H1 (cell line): Measurements from ENCODE around the gene NLRX1. TPM values are rescaled to one million over a fixed set of nuclear protein-coding genes. Genes with fewer than 3 reads are reported as not detected.

Source experiments
- CTCF ChIA-PET: fragments of 300-600 bp; sonication (Branson Sonifier 250); formaldehyde crosslinking; loops from one replicate; lab custom pipeline; 2021; ENCODE audit not compliant: partially characterized antibody; lab: Charles Lee
- POLR2A ChIA-PET: fragments of 300-600 bp; sonication (Branson Sonifier 250); formaldehyde crosslinking; loops from one replicate; lab custom pipeline; 2021; ENCODE audit warnings: inconsistent platforms; ENCODE audit not compliant: partially characterized antibody; lab: Charles Lee
- DNase-seq, 2 experiments: peaks; one replicate each; pipeline versions ENCODE4 v3.0.0 to v3.0.0-alpha.2; 2010 to 2022; ENCODE audit warnings: low spot score in 2 of 2, low read depth in 1 of 2, mixed read lengths in 1 of 2
- FAIRE-seq: peaks from 2 replicates; lab custom pipeline; 2011; peaks lifted over from hg19 to GRCh38; lab: Jason Lieb, UNC
- H2AFZ ChIP-seq: 2 replicates; pipeline ENCODE4 v1.8.1; 2012; ENCODE audit warnings: low read length, inconsistent platforms
- H2AK5ac ChIP-seq: 2 replicates; pipeline ENCODE4 v1.6.1; 2013; ENCODE audit warnings: low read depth, low read length
- H2BK120ac ChIP-seq: replicated peaks from 2 replicates; pipeline ENCODE3; 2013; ENCODE audit warnings: low read depth, low read length, inconsistent platforms
- H2BK12ac ChIP-seq: 2 replicates; pipeline ENCODE4 v1.6.1; 2013; ENCODE audit warnings: low read depth, low read length
- H2BK15ac ChIP-seq: 2 replicates; pipeline ENCODE4 v1.6.1; 2013; ENCODE audit warnings: low read length
- H2BK20ac ChIP-seq: 2 replicates; pipeline ENCODE4 v1.6.1; 2013; ENCODE audit warnings: low read length
- H2BK5ac ChIP-seq: 2 replicates; pipeline ENCODE4 v1.6.1; 2013; ENCODE audit warnings: low read depth, low read length
- H3K14ac ChIP-seq: 2 replicates; pipeline ENCODE4 v1.6.1; 2013; ENCODE audit warnings: inconsistent platforms; ENCODE audit not compliant: insufficient read length
- H3K18ac ChIP-seq: 2 replicates; pipeline ENCODE4 v1.6.1; 2013; ENCODE audit warnings: low read length; ENCODE audit errors: extremely low read depth
- H3K23ac ChIP-seq: 2 replicates; pipeline ENCODE4 v1.6.1; 2013; ENCODE audit warnings: inconsistent platforms; ENCODE audit not compliant: insufficient read length
- H3K23me2 ChIP-seq: 2 replicates; pipeline ENCODE4 v1.6.1; 2013; ENCODE audit warnings: low read depth, low read length
- H3K27ac ChIP-seq: 2 replicates; pipeline ENCODE4 v1.6.1; 2011; ENCODE audit warnings: low read depth, low read length, inconsistent platforms
- H3K27me3 ChIP-seq, 4 experiments: replicated peaks in 1 of 4; 1 replicate in 1 of 4; 2 replicates in 3 of 4; pipeline versions ENCODE4 v1.6.1 to v1.8.1; 2011 to 2013; ENCODE audit warnings: low read length in 3 of 4, mild to moderate bottlenecking in 3 of 4, inconsistent platforms in 2 of 4, mixed read lengths in 2 of 4, moderate library complexity in 1 of 4; ENCODE audit not compliant: control insufficient read depth in 3 of 4, insufficient read depth in 3 of 4; ENCODE audit errors: extremely low read depth in 1 of 4
- H3K36me3 ChIP-seq, 4 experiments: 2 replicates each; pipeline versions ENCODE4 v1.6.1 to v1.8.1; 2011 to 2013; ENCODE audit warnings: mild to moderate bottlenecking in 4 of 4, low read length in 3 of 4, moderate library complexity in 2 of 4, control low read depth in 1 of 4, inconsistent platforms in 1 of 4; ENCODE audit not compliant: insufficient read depth in 4 of 4, control insufficient read depth in 2 of 4
- H3K4ac ChIP-seq: replicated peaks from 2 replicates; pipeline ENCODE3; 2013; ENCODE audit warnings: low read length, low read depth, mixed read lengths, inconsistent platforms; ENCODE audit not compliant: insufficient read length
- H3K4me1 ChIP-seq, 4 experiments: replicated peaks in 1 of 4; 1 replicate in 1 of 4; 2 replicates in 3 of 4; pipeline versions ENCODE4 v1.6.1 to v1.8.1; 2011 to 2013; ENCODE audit warnings: low read length in 3 of 4, inconsistent platforms in 2 of 4, mixed read lengths in 1 of 4; ENCODE audit not compliant: insufficient read depth in 4 of 4, control insufficient read depth in 3 of 4
- H3K4me2 ChIP-seq, 2 experiments: 2 replicates each; pipeline versions ENCODE4 v1.6.1 to v1.8.1; 2011 to 2013; ENCODE audit warnings: low read depth in 2 of 2, low read length in 2 of 2, control low read depth in 1 of 2, inconsistent platforms in 1 of 2, mild to moderate bottlenecking in 1 of 2; ENCODE audit not compliant: insufficient read depth in 1 of 2
- H3K4me3 ChIP-seq, 4 experiments: fragments of 200-600, 300-600 bp in 1 of 4; sonication (generic), shearing (Covaris generic), sonication (Bioruptor Twin) in 1 of 4; 2 replicates each; pipeline versions ENCODE4 v1.5.1 to v1.8.1; 2011 to 2016; ENCODE audit warnings: low read length in 4 of 4, low read depth in 3 of 4, control low read depth in 2 of 4, inconsistent platforms in 2 of 4, mild to moderate bottlenecking in 2 of 4, mixed read lengths in 1 of 4, moderate library complexity in 1 of 4; ENCODE audit not compliant: insufficient read depth in 2 of 4; ENCODE audit errors: extremely low read depth in 1 of 4
- H3K56ac ChIP-seq: replicated peaks from 2 replicates; pipeline ENCODE3; 2013; ENCODE audit warnings: low read depth, mild to moderate bottlenecking, mixed read lengths, low read length, inconsistent platforms; ENCODE audit not compliant: insufficient read length
- H3K79me1 ChIP-seq: 2 replicates; pipeline ENCODE4 v1.6.1; 2013; ENCODE audit warnings: low read depth, low read length, control low read depth
- H3K79me2 ChIP-seq, 2 experiments: 2 replicates each; pipeline versions ENCODE4 v1.6.1 to v1.8.1; 2012 to 2013; ENCODE audit warnings: low read length in 2 of 2, mild to moderate bottlenecking in 2 of 2, inconsistent platforms in 1 of 2; ENCODE audit not compliant: insufficient read depth in 2 of 2, control insufficient read depth in 1 of 2
- H3K9ac ChIP-seq, 4 experiments: replicated peaks in 1 of 4; 1 replicate in 1 of 4; 2 replicates in 3 of 4; pipeline versions ENCODE4 v1.6.1 to v1.8.1; 2011 to 2013; ENCODE audit warnings: low read depth in 3 of 4, low read length in 3 of 4, control low read depth in 2 of 4, mild to moderate bottlenecking in 2 of 4, moderate library complexity in 2 of 4, inconsistent platforms in 1 of 4; ENCODE audit errors: extremely low read depth in 1 of 4
- H3K9me3 ChIP-seq, 2 experiments: 2 replicates each; pipeline versions ENCODE4 v1.6.1 to v1.8.1; 2012 to 2013; ENCODE audit warnings: mild to moderate bottlenecking in 2 of 2, moderate library complexity in 2 of 2, control low read depth in 1 of 2, inconsistent platforms in 1 of 2, low read depth in 1 of 2, low read length in 1 of 2, mixed read lengths in 1 of 2; ENCODE audit not compliant: insufficient read depth in 2 of 2
- H4K20me1 ChIP-seq, 2 experiments: replicated peaks in 1 of 2; 2 replicates each; pipeline versions ENCODE3 to v1.8.1; 2011 to 2013; ENCODE audit warnings: inconsistent platforms in 2 of 2, low read length in 2 of 2, mild to moderate bottlenecking in 1 of 2; ENCODE audit not compliant: insufficient read depth in 2 of 2, control insufficient read depth in 1 of 2
- H4K5ac ChIP-seq: 2 replicates; pipeline ENCODE4 v1.6.1; 2013; ENCODE audit warnings: low read length, low read depth, mixed read lengths, inconsistent platforms; ENCODE audit not compliant: insufficient read length
- H4K8ac ChIP-seq: 2 replicates; pipeline ENCODE4 v1.8.0; 2013; ENCODE audit warnings: mild to moderate bottlenecking, moderate library complexity, low read length, inconsistent platforms; ENCODE audit not compliant: insufficient read depth; ENCODE audit errors: extremely low read depth
- H4K91ac ChIP-seq: replicated peaks from 2 replicates; pipeline ENCODE3; 2013; ENCODE audit warnings: low read length, mixed read lengths, inconsistent platforms; ENCODE audit not compliant: insufficient read length
- BACH1 ChIP-seq: IDR thresholded peaks from 2 replicates; pipeline ENCODE4 v1.6.1; 2012; ENCODE audit warnings: low read length, improper control_type of control experiment
- CTCF ChIP-seq, 3 experiments: IDR thresholded peaks; 1 replicate in 2 of 3; 2 replicates in 1 of 3; pipeline versions ENCODE4 v1.5.1 to v1.6.1; 2011; ENCODE audit warnings: low read length in 3 of 3, mild to moderate bottlenecking in 3 of 3, inconsistent platforms in 2 of 3, low read depth in 1 of 3, moderate library complexity in 1 of 3; ENCODE audit not compliant: insufficient read depth in 1 of 3; ENCODE audit errors: control extremely low read depth in 1 of 3
- E2F6 ChIP-seq: IDR thresholded peaks from 2 replicates; pipeline ENCODE4 v1.6.1; 2012; ENCODE audit warnings: inconsistent platforms
- HDAC2 ChIP-seq, 2 experiments: fragments of 300-600 bp in 1 of 2; sonication (generic) in 1 of 2; IDR thresholded peaks; 2 replicates each; pipeline ENCODE4 v1.6.1; 2011 to 2012; ENCODE audit warnings: low read depth in 2 of 2, low read length in 2 of 2, mild to moderate bottlenecking in 2 of 2, moderate library complexity in 2 of 2, borderline replicate concordance in 1 of 2, inconsistent platforms in 1 of 2
- JUN ChIP-seq: IDR thresholded peaks from 2 replicates; pipeline ENCODE4 v1.6.1; 2011; ENCODE audit warnings: low read depth, mild to moderate bottlenecking, improper control_type of control experiment, low read length
- KDM1A ChIP-seq: fragments of 200-600, 300-600 bp; sonication (generic); IDR thresholded peaks from 2 replicates; pipeline ENCODE4 v1.7.1; 2016; ENCODE audit warnings: mild to moderate bottlenecking, low read length, borderline replicate concordance
- NRF1 ChIP-seq: IDR thresholded peaks from 2 replicates; pipeline ENCODE4 v1.6.1; 2011; ENCODE audit warnings: mild to moderate bottlenecking, low read depth, low read length, improper control_type of control experiment
- WGBS, 2 experiments: shearing (Covaris generic) in 1 of 2; methylation state at CpG; one replicate each; pipeline versions ENCODE4 v1.1.6 to v1.1.7; 2013 to 2015; ENCODE audit warnings: low lambda C conversion rate in 2 of 2, mixed read lengths in 2 of 2, inconsistent platforms in 1 of 2, low coverage in 1 of 2, missing lambda C conversion rate in 1 of 2; ENCODE audit not compliant: insufficient replicate concordance in 2 of 2, insufficient coverage in 1 of 2, insufficient read length in 1 of 2; ENCODE audit errors: extremely low coverage in 1 of 2, missing lambda C conversion rate in 1 of 2; 5-methylcytosine and 5-hydroxymethylcytosine counted together
- polyA plus RNA-seq, 7 experiments: library from polyadenylated mRNA; depleted of rRNA in 3 of 7; stranded (reverse) in 5 of 7; unstranded in 2 of 7; fragments of >200 nt in 5 of 7; fragments of 200-250 nt in 2 of 7; gene quantifications; 1 replicate in 5 of 7; 2 replicates in 1 of 7; 4 replicates in 1 of 7; pipeline versions ENCODE4 v1.2.1 to v1.2.3, GENCODE V29; 2011 to 2013; ENCODE audit warnings: missing spikeins in 2 of 7, mixed read lengths in 2 of 7
- total RNA-seq: library from RNA; stranded (reverse); fragmentation: NEBNext Ultra II Directional; extraction: Animal tissue kit (Norgen Biotek cat#: 25700); gene quantifications from 2 replicates; pipeline ENCODE4 v1.2.1, GENCODE V29; 2021

The NLRX1 gene
- total and polyA plus RNA-seq, 2 of the 8 experiments (the other 6 are each of a cell fraction or from before 2014, with no cell fraction given): 13.2 to 18.6 TPM

- Histone ChIP-seq H3K79me1 (no peaks in the 10 kb centered on the region), H3K36me3 (no peaks in the 10 kb centered on the region), H4K5ac (no peak overlapping the region), H4K91ac (no peak overlapping the region), H4K20me1 (no peaks in the 10 kb centered on the region), H3K9ac (no peak overlapping the region), H2BK20ac (no peak overlapping the region), H3K27me3 (peaks cover 13 to 30% (median 23%) of the 10 kb centered on the region in 4 experiments), H3K4me3 (no peak overlapping the region), H2AFZ (no peak overlapping the region), H3K18ac (no peak overlapping the region), H3K4me2 (no peak overlapping the region), H3K9me3 (no peaks in the 10 kb centered on the region), H3K56ac (no peak overlapping the region), H3K14ac (no peak overlapping the region), H2BK15ac (no peak overlapping the region), H2BK5ac (no peak overlapping the region), H2BK120ac (no peak overlapping the region), H2BK12ac (no peak overlapping the region), H3K4me1 (peaks cover 4 to 11% (median 7%) of the 10 kb centered on the region in 4 experiments), H3K27ac (no peak overlapping the region), H3K79me2 (no peaks in the 10 kb centered on the region), H2AK5ac (no peak overlapping the region), H4K8ac (no peak overlapping the region), H3K4ac (no peak overlapping the region), H3K23ac (no peak overlapping the region), H3K23me2 (peaks cover 12% of the 10 kb centered on the region; the same call in 1 of the 2 replicates)
- DNase-seq: no peak
- peak; percentile 52 for FAIRE-seq
- CTCF ChIA-PET: interaction anchor here (0.5 to 23.6 kb wide), 16 partner anchors 10 to 895 kb away, joined by 3 to 389 read pairs (median 4); partner anchors contain the start of genes C1QTNF5, CBL, NHERF4 and NLRX1
- POLR2A ChIA-PET: interaction anchor here (0.6 to 7.7 kb wide), 4 partner anchors 15 to 44 kb away, joined by 3 to 58 read pairs (median 6); partner anchors contain the start of genes HINFP and NLRX1
- WGBS, 2 experiments: 79% methylated on average over 9 of the region's 9 CpGs; no CpG with 5 or more reads in 1 of the 2 experiments
- TF ChIP-seq HDAC2 (IDR thresholded peaks at IDR 0.05; ENCODE audit: borderline replicate concordance in 1 of 2, low read depth in 2 of 2, low read length in 2 of 2): no peak
- TF ChIP-seq KDM1A: peak; percentile 94
- TF ChIP-seq CTCF (IDR thresholded peaks at IDR 0.05; ENCODE audit: control extremely low read depth in 1 of 3, insufficient read depth in 1 of 3, low read depth in 1 of 3, low read length in 3 of 3): peak; percentile 38 to 62 (median 52)
- TF ChIP-seq JUN: no peak
- no peak for TF ChIP-seq BACH1
- TF ChIP-seq NRF1: no peak
- no peak for TF ChIP-seq E2F6
These were observed 15.3 kb upstream of the NLRX1 start for GRCh38 chr11:119153049-119153818.
